ENCODE results near the gene TRIML1. TPM values are rescaled to one million over a fixed set of nuclear protein-coding genes. Genes with fewer than 3 reads are reported as not detected.

TRIML1 gene
- total and polyA plus RNA-seq, 2 of the 13 experiments (the other 11 are each of a cell fraction or from before 2014, with no cell fraction given), result not detected

GRCh38 chr4:188162698-188163097, 23.5 kb downstream of the TRIML1 start (continued):
- TF ChIP-seq PRDM4 (CRISPR knock-in tag; IDR thresholded peaks at IDR 0.05; ENCODE audit: borderline replicate concordance) (no peak), SKI (IDR thresholded peaks at IDR 0.05; ENCODE audit: partially characterized antibody) (no peak)

- BruUV-seq (replicated peaks), result no TSS peak
- no peak for FAIRE-seq
- ChIA-PET POLR2A (no interaction called here), CTCF (ENCODE audit: low intra/inter-chr PET ratio, low total read pairs) (no interaction called here)
- in situ Hi-C loops (cut with HindIII; ENCODE audit: extremely low pct_ligation_motif_present, low pct_unique_long_range_greater_than_20kb) (no loop called here), intact Hi-C loops (cut with micrococcal nuclease; ENCODE audit: unreplicated experiment) (no loop called here)
- Histone ChIP-seq H3K36me3 (replicated peaks in 1 of 2; ENCODE audit: control insufficient read depth in 1 of 2, insufficient read depth in 2 of 2, low read length in 2 of 2) (no peaks in the 10 kb centered on the region), H2AFZ (ENCODE audit: low read length) (no peak overlapping the region), H3K9ac (ENCODE audit: insufficient read depth, low read depth, low read length) (no peak overlapping the region), H3K4me3 (replicated peaks in 1 of 3; ENCODE audit: insufficient read depth in 1 of 3, low read depth in 2 of 3, low read length in 3 of 3) (no peak overlapping the region), H3K27me3 (ENCODE audit: control insufficient read depth in 1 of 2, insufficient read depth in 2 of 2, low read length in 2 of 2) (peaks cover 0 to 6% of the 10 kb centered on the region in 2 experiments; a peak in 1 of 5 replicates), H3K4me1 (ENCODE audit: insufficient read depth, low read length) (no peaks in the 10 kb centered on the region), H3K9me3 (ENCODE audit: low read length) (no peaks in the 10 kb centered on the region), H3K79me2 (ENCODE audit: insufficient read depth, low read length) (no peaks in the 10 kb centered on the region), H3K4me2 (ENCODE audit: low read depth, low read length) (no peak overlapping the region), H3K27ac (ENCODE audit: extremely low read length, insufficient read depth, low read length) (no peak overlapping the region), H4K20me1 (ENCODE audit: insufficient read depth, low read length) (no peaks in the 10 kb centered on the region)
- DNase-seq (ENCODE audit: low spot score), result no peak
- no peak for TF ChIP-seq ZNF850 (CRISPR knock-in tag; conservative IDR thresholded peaks at IDR 0.05)
- no peak for TF ChIP-seq ZNF746 (CRISPR knock-in tag; IDR thresholded peaks at IDR 0.05)
- TF ChIP-seq POLR2A (IDR thresholded peaks at IDR 0.05; ENCODE audit: insufficient read depth in 1 of 2, low read depth in 2 of 2, low read length in 2 of 2), result no peak
- no peak for TF ChIP-seq TCF7 (IDR thresholded peaks at IDR 0.05; ENCODE audit: low read depth)
- ATAC-seq, result no peak
- WGBS (ENCODE audit: low lambda C conversion rate), result 8% methylated on average over 5 of the region's 5 CpGs
These were observed 29.6 kb downstream of the TRIML1 start for GRCh38 chr4:188168726-188169373.

Data from HepG2 (cell line).